Measurements from ENCODE around the gene RIPK1.
"Not testable (repeated sequence)": the region's sequence is repeated elsewhere in the genome, so short reads cannot be mapped to it uniquely, and the experiment has no call there.

The RIPK1 gene

DNA sequence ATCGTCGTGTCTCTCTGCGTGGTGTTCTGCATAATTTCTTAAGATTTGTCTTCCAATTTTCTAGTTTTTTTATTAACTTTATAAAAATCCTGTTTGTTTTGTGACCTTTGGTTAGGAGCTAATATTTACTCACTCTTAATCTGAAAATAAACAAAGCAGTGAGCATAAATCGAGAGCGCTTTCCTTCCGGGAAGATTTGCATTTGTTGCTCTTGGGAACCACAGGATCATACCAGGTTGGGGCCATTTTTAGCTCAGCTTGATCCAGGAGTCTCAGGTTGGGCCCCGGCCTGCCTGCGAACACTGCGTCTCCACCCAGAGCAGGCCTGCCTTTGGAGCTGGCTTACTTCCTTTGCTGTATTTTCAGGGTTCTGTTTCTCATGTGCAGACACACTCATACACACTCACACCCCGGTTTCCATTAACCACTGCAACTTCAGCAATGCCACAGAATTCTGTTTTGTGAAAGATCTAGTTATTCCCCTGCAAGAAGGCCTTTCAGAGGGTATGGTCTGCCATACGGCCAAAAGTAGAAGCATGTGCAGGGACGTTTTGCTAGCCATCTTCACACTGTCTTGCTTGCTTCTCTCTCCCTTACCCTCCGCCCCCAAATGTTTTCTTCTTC is 67.5 kb downstream of the RIPK1 start:
- Histone ChIP-seq H4K8ac (ENCODE audit: low read depth, low read length) (no peak overlapping the region), H3K27ac (ENCODE audit: low read depth, low read length) (no peak overlapping the region), H3K36me3 (ENCODE audit: control insufficient read depth, insufficient read depth, low read length) (peaks cover 3% of the 10 kb centered on the region), H4K5ac (ENCODE audit: low read length) (no peak overlapping the region), H3K4me3 (ENCODE audit: low read length) (no peak overlapping the region), H2BK120ac (ENCODE audit: low read depth, low read length) (no peak overlapping the region), H3K27me3 (ENCODE audit: insufficient read depth, low read length, poor library complexity) (no peaks in the 10 kb centered on the region), H3K79me2 (ENCODE audit: control insufficient read depth, insufficient read depth, low read length) (no peaks in the 10 kb centered on the region), H2BK5ac (ENCODE audit: low read length) (no peak overlapping the region), H3K4me1 (ENCODE audit: control insufficient read depth, low read depth, low read length) (no peaks in the 10 kb centered on the region), H2BK15ac (replicated peaks; ENCODE audit: low read depth) (no peak overlapping the region), H3K18ac (ENCODE audit: low read length) (no peak overlapping the region), H3K9ac (ENCODE audit: low read length) (no peak overlapping the region), H3K23ac (ENCODE audit: low read length) (no peak overlapping the region), H3K56ac (ENCODE audit: low read length) (no peak overlapping the region), H3K4ac (ENCODE audit: low read depth, low read length) (no peak overlapping the region), H3K4me2 (ENCODE audit: low read length) (no peak overlapping the region), H3K79me1 (ENCODE audit: low read length) (no peaks in the 10 kb centered on the region), H2AK5ac (ENCODE audit: low read length) (no peak overlapping the region)
- WGBS (ENCODE audit: extremely low coverage, insufficient coverage, low lambda C conversion rate): no CpG with 5 or more reads among the region's 13 CpGs
- no peak for DNase-seq

DNA sequence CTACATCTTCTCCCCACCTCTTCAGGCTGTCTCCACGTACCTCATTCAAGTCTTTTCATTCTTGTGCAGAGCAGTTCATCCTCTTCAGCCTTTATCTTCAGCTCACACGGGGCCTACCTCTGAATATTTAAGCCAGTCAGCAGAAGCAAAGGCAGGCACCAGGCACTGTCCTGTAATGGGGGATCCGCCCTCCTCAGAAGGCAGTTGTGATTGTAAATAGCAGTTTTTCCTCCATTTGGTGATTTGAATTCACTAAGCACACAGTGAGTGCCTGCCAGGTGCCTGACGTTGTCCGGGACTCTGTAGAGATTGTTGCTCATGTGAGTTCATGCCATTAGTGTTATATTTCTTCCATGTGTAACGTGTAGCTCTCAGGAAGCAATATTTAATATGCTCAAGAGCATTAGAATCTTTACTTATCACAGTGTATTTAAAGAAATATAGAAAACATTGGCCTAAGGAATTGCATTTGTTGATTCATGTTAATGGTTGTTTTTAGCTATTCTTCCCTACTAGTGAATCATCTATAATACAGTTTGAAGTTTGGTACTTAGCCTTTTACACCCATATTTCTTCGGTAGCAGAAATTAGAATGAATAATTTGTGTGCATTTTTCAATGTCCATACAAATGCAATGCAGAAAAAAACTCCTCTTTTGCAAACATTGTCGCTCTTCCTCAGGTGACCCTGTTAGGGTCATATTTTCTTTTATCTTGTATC is 68.2 kb downstream of the RIPK1 start:
- no peak overlapping the region for H3K4me2 ChIP-seq (ENCODE audit: low read length)
- WGBS (ENCODE audit: extremely low coverage, insufficient coverage, low lambda C conversion rate): no CpG with 5 or more reads among the region's 8 CpGs
- H3K36me3 ChIP-seq (ENCODE audit: control insufficient read depth, insufficient read depth, low read length): peaks cover 3% of the 10 kb centered on the region
- no peak overlapping the region for H3K18ac ChIP-seq (ENCODE audit: low read length)
- no peak overlapping the region for H3K56ac ChIP-seq (ENCODE audit: low read length)
- H3K9ac ChIP-seq (ENCODE audit: low read length): no peak overlapping the region
- H3K79me2 ChIP-seq (ENCODE audit: control insufficient read depth, insufficient read depth, low read length): no peaks in the 10 kb centered on the region
- H2BK15ac ChIP-seq (replicated peaks; ENCODE audit: low read depth): no peak overlapping the region
- H3K4me3 ChIP-seq (ENCODE audit: low read length): no peak overlapping the region
- H3K23ac ChIP-seq (ENCODE audit: low read length): no peak overlapping the region
- H4K5ac ChIP-seq (ENCODE audit: low read length): no peak overlapping the region
- DNase-seq: no peak
- H2AK5ac ChIP-seq (ENCODE audit: low read length): no peak overlapping the region
- no peaks in the 10 kb centered on the region for H3K4me1 ChIP-seq (ENCODE audit: control insufficient read depth, low read depth, low read length)
- H2BK5ac ChIP-seq (ENCODE audit: low read length): no peak overlapping the region
- H3K4ac ChIP-seq (ENCODE audit: low read depth, low read length): no peak overlapping the region
- no peak overlapping the region for H2BK120ac ChIP-seq (ENCODE audit: low read depth, low read length)
- H3K27me3 ChIP-seq (ENCODE audit: insufficient read depth, low read length, poor library complexity): no peaks in the 10 kb centered on the region
- no peaks in the 10 kb centered on the region for H3K79me1 ChIP-seq (ENCODE audit: low read length)
- no peak overlapping the region for H3K27ac ChIP-seq (ENCODE audit: low read depth, low read length)
- no peak overlapping the region for H4K8ac ChIP-seq (ENCODE audit: low read depth, low read length)

GRCh38 chr6:3137057-3137777 is 68.9 kb downstream of the RIPK1 start:
- Histone ChIP-seq H3K4me3 (ENCODE audit: low read length) (no peak overlapping the region), H3K9ac (ENCODE audit: low read length) (no peak overlapping the region), H2BK15ac (replicated peaks; ENCODE audit: low read depth) (no peak overlapping the region), H2BK120ac (ENCODE audit: low read depth, low read length) (no peak overlapping the region), H4K5ac (ENCODE audit: low read length) (no peak overlapping the region), H3K4ac (ENCODE audit: low read depth, low read length) (no peak overlapping the region), H3K4me1 (ENCODE audit: control insufficient read depth, low read depth, low read length) (no peaks in the 10 kb centered on the region), H3K4me2 (ENCODE audit: low read length) (no peak overlapping the region), H2AK5ac (ENCODE audit: low read length) (no peak overlapping the region), H3K27me3 (ENCODE audit: insufficient read depth, low read length, poor library complexity) (no peaks in the 10 kb centered on the region), H3K56ac (ENCODE audit: low read length) (no peak overlapping the region), H4K8ac (ENCODE audit: low read depth, low read length) (no peak overlapping the region), H3K79me1 (ENCODE audit: low read length) (no peaks in the 10 kb centered on the region), H3K18ac (ENCODE audit: low read length) (no peak overlapping the region), H2BK5ac (ENCODE audit: low read length) (no peak overlapping the region), H3K23ac (ENCODE audit: low read length) (no peak overlapping the region), H3K36me3 (ENCODE audit: control insufficient read depth, insufficient read depth, low read length) (peaks cover 3% of the 10 kb centered on the region), H3K79me2 (ENCODE audit: control insufficient read depth, insufficient read depth, low read length) (no peaks in the 10 kb centered on the region), H3K27ac (ENCODE audit: low read depth, low read length) (no peak overlapping the region)
- no CpG with 5 or more reads among the region's 12 CpGs for WGBS (ENCODE audit: extremely low coverage, insufficient coverage, low lambda C conversion rate)
- no peak for DNase-seq

DNA sequence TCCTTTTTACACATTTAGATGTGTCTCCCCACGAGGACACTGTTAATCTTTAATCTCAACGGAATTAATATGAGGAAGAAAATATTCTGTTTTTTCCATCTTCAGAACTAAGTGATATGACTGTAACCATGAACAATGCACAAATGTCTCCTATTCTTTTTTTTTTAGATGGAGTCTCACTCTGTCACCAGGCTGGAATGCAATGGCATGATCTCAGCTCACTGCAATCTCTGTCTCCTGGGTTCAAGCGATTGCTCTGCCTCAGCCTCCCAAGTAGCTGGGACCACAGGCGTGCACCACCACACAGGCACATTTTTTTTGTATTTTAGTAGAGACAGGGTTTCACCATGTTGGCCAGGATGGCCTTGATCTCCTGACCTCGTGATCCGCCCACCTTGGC is 69.6 kb downstream of the RIPK1 start:
- not testable (repeated sequence) for H3K23ac ChIP-seq (ENCODE audit: low read length); H3K4me3 ChIP-seq (ENCODE audit: low read length); H3K56ac ChIP-seq (ENCODE audit: low read length); H3K79me1 ChIP-seq (ENCODE audit: low read length); H3K79me2 ChIP-seq (ENCODE audit: control insufficient read depth, insufficient read depth, low read length); H2AK5ac ChIP-seq (ENCODE audit: low read length); H4K5ac ChIP-seq (ENCODE audit: low read length); H2BK15ac ChIP-seq (replicated peaks; ENCODE audit: low read depth); H2BK120ac ChIP-seq (ENCODE audit: low read depth, low read length); H3K36me3 ChIP-seq (ENCODE audit: control insufficient read depth, insufficient read depth, low read length); H4K8ac ChIP-seq (ENCODE audit: low read depth, low read length); H3K27me3 ChIP-seq (ENCODE audit: insufficient read depth, low read length, poor library complexity); H3K9ac ChIP-seq (ENCODE audit: low read length); H2BK5ac ChIP-seq (ENCODE audit: low read length); H3K4me2 ChIP-seq (ENCODE audit: low read length); DNase-seq; H3K27ac ChIP-seq (ENCODE audit: low read depth, low read length); H3K4ac ChIP-seq (ENCODE audit: low read depth, low read length); H3K4me1 ChIP-seq (ENCODE audit: control insufficient read depth, low read depth, low read length); H3K18ac ChIP-seq (ENCODE audit: low read length)
- no CpG with 5 or more reads among the region's 6 CpGs for WGBS (ENCODE audit: extremely low coverage, insufficient coverage, low lambda C conversion rate)

GRCh38 chr6:3138341-3138740 is 70.0 kb downstream of the RIPK1 start:
- H3K79me1 ChIP-seq (ENCODE audit: low read length): no peaks in the 10 kb centered on the region
- H3K23ac ChIP-seq (ENCODE audit: low read length): no peak overlapping the region
- H3K9ac ChIP-seq (ENCODE audit: low read length): no peak overlapping the region
- no peak overlapping the region for H3K56ac ChIP-seq (ENCODE audit: low read length)
- H3K4me2 ChIP-seq (ENCODE audit: low read length): no peak overlapping the region
- no peak overlapping the region for H3K27ac ChIP-seq (ENCODE audit: low read depth, low read length)
- H3K18ac ChIP-seq (ENCODE audit: low read length): no peak overlapping the region
- no peak overlapping the region for H3K4ac ChIP-seq (ENCODE audit: low read depth, low read length)
- H3K79me2 ChIP-seq (ENCODE audit: control insufficient read depth, insufficient read depth, low read length): no peaks in the 10 kb centered on the region
- peaks cover 3% of the 10 kb centered on the region for H3K36me3 ChIP-seq (ENCODE audit: control insufficient read depth, insufficient read depth, low read length)
- no peak overlapping the region for H2AK5ac ChIP-seq (ENCODE audit: low read length)
- H2BK15ac ChIP-seq (replicated peaks; ENCODE audit: low read depth): no peak overlapping the region
- no CpG with 5 or more reads among the region's 1 CpG for WGBS (ENCODE audit: extremely low coverage, insufficient coverage, low lambda C conversion rate)
- H3K4me3 ChIP-seq (ENCODE audit: low read length): no peak overlapping the region
- no peak for DNase-seq
- H4K8ac ChIP-seq (ENCODE audit: low read depth, low read length): no peak overlapping the region
- no peak overlapping the region for H2BK120ac ChIP-seq (ENCODE audit: low read depth, low read length)
- no peaks in the 10 kb centered on the region for H3K27me3 ChIP-seq (ENCODE audit: insufficient read depth, low read length, poor library complexity)
- H4K5ac ChIP-seq (ENCODE audit: low read length): no peak overlapping the region
- no peak overlapping the region for H2BK5ac ChIP-seq (ENCODE audit: low read length)
- no peaks in the 10 kb centered on the region for H3K4me1 ChIP-seq (ENCODE audit: control insufficient read depth, low read depth, low read length)
